ENCODE measurements around the gene OTOGL.

Gene OTOGL

GRCh38 chr12:80415466-80415865 is 316.1 kb downstream of the OTOGL start:
- Histone ChIP-seq H3K9me2 (ENCODE audit: low read depth, low read length) (no peaks in the 10 kb centered on the region), H3K36me3 (ENCODE audit: insufficient read depth, low read length) (no peaks in the 10 kb centered on the region), H2AFZ (ENCODE audit: low read length) (no peak overlapping the region), H3K4me2 (ENCODE audit: low read length) (no peak overlapping the region), H3K27me3 (ENCODE audit: insufficient read depth, low read length) (no peaks in the 10 kb centered on the region), H3K79me2 (ENCODE audit: insufficient read depth, low read length) (no peaks in the 10 kb centered on the region), H3F3A (ENCODE audit: insufficient read depth, low read length) (no peaks in the 10 kb centered on the region), H3K4me3 (ENCODE audit: low read depth, low read length, poor library complexity, severe bottlenecking) (no peak overlapping the region), H3K9ac (ENCODE audit: low read length) (no peak overlapping the region), H4K20me1 (ENCODE audit: insufficient read depth, low read length) (no peaks in the 10 kb centered on the region), H3K4me1 (ENCODE audit: insufficient read depth, low read length, severe bottlenecking) (no peaks in the 10 kb centered on the region), H3K27ac (ENCODE audit: low read depth, low read length, poor library complexity, severe bottlenecking) (no peak overlapping the region), H3K9me3 (ENCODE audit: low read length) (no peaks in the 10 kb centered on the region)
- TF ChIP-seq CTCF (IDR thresholded peaks at IDR 0.05; ENCODE audit: low read length) (no peak), EZH2 (IDR thresholded peaks at IDR 0.05; ENCODE audit: borderline replicate concordance, low read length) (no peak)

- H2AFZ ChIP-seq (ENCODE audit: low read length), result no peak overlapping the region
- H3K4me1 ChIP-seq (ENCODE audit: insufficient read depth, low read length, severe bottlenecking), result no peaks in the 10 kb centered on the region
- no peaks in the 10 kb centered on the region for H3F3A ChIP-seq (ENCODE audit: insufficient read depth, low read length)
- H3K4me3 ChIP-seq (ENCODE audit: low read depth, low read length, poor library complexity, severe bottlenecking), result no peak overlapping the region
- H3K9me3 ChIP-seq (ENCODE audit: low read length), result no peaks in the 10 kb centered on the region
- no peaks in the 10 kb centered on the region for H3K9me2 ChIP-seq (ENCODE audit: low read depth, low read length)
- TF ChIP-seq CTCF (IDR thresholded peaks at IDR 0.05; ENCODE audit: low read length) (no peak), EZH2 (IDR thresholded peaks at IDR 0.05; ENCODE audit: borderline replicate concordance, low read length) (no peak)
- H3K79me2 ChIP-seq (ENCODE audit: insufficient read depth, low read length), result no peaks in the 10 kb centered on the region
- no peak overlapping the region for H3K9ac ChIP-seq (ENCODE audit: low read length)
- H3K27me3 ChIP-seq (ENCODE audit: insufficient read depth, low read length), result no peaks in the 10 kb centered on the region
- H4K20me1 ChIP-seq (ENCODE audit: insufficient read depth, low read length), result no peaks in the 10 kb centered on the region
- no peak overlapping the region for H3K27ac ChIP-seq (ENCODE audit: low read depth, low read length, poor library complexity, severe bottlenecking)
- H3K4me2 ChIP-seq (ENCODE audit: low read length), result no peak overlapping the region
- H3K36me3 ChIP-seq (ENCODE audit: insufficient read depth, low read length), result no peaks in the 10 kb centered on the region
These were observed 320.3 kb downstream of the OTOGL start for GRCh38 chr12:80419644-80420043.

- Histone ChIP-seq H3K27me3 (ENCODE audit: insufficient read depth, low read length) (no peaks in the 10 kb centered on the region), H3K9ac (ENCODE audit: low read length) (no peak overlapping the region), H3K27ac (ENCODE audit: low read depth, low read length, poor library complexity, severe bottlenecking) (no peak overlapping the region), H3K4me2 (ENCODE audit: low read length) (no peak overlapping the region), H4K20me1 (ENCODE audit: insufficient read depth, low read length) (no peaks in the 10 kb centered on the region), H3K4me1 (ENCODE audit: insufficient read depth, low read length, severe bottlenecking) (no peaks in the 10 kb centered on the region), H3K9me3 (ENCODE audit: low read length) (no peaks in the 10 kb centered on the region), H3K36me3 (ENCODE audit: insufficient read depth, low read length) (no peaks in the 10 kb centered on the region), H2AFZ (ENCODE audit: low read length) (no peak overlapping the region), H3F3A (ENCODE audit: insufficient read depth, low read length) (no peaks in the 10 kb centered on the region), H3K9me2 (ENCODE audit: low read depth, low read length) (no peaks in the 10 kb centered on the region), H3K79me2 (ENCODE audit: insufficient read depth, low read length) (no peaks in the 10 kb centered on the region), H3K4me3 (ENCODE audit: low read depth, low read length, poor library complexity, severe bottlenecking) (no peak overlapping the region)
- TF ChIP-seq CTCF (IDR thresholded peaks at IDR 0.05; ENCODE audit: low read length) (no peak), EZH2 (IDR thresholded peaks at IDR 0.05; ENCODE audit: borderline replicate concordance, low read length) (no peak)
These were observed 320.7 kb downstream of the OTOGL start for GRCh38 chr12:80420075-80420474.
